GM19397 (cell line): ENCODE data around the gene RGS5.

ENCODE experiments used
- ATAC-seq: cut with Tn5 transposase; IDR thresholded peaks from one replicate; pipeline ENCODE4 v1.9.1; 2021; ENCODE audit warnings: mild to moderate bottlenecking, moderate library complexity; ENCODE audit not compliant: unreplicated experiment

Gene RGS5

DNA sequence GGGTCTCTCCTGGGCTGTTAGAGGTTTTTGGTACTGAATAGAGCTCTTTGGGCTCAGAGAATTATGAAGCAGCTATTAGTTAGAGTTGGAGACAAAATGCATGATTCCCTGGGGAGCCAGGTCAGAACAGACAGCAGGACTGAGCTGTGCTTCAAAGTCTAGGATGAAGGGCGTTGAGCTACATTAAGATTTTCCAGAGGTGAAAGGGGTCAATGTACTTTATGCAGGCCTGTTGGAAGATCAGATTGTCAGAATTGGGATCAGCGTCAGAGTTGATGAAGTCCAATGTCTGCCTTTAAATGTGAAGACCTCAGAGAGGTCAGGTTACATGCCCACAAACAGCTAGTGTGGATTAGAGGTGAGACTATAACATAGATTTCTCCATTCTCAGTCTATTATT, 53.8 kb downstream of the RGS5 start:
- no peak for ATAC-seq

DNA sequence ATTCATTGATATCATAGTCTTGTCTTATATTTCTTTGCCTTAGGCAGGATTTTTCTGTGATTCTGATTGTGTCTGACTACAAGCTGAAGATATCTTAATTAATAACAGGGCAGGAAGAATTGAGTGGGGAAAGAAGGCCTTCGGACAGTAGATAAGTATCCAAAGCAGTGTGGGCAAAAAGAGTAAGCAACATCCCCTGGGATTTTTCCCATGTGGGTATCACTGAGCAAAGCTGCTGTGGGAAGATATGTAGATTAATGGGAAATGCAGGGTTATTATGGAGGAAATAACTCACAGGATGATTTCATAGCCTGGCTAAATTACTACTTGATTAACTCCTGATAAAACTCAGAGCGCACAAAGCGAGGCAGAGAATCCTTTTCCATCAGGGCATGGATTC, 55.7 kb downstream of the RGS5 start:
- no peak for ATAC-seq

DNA sequence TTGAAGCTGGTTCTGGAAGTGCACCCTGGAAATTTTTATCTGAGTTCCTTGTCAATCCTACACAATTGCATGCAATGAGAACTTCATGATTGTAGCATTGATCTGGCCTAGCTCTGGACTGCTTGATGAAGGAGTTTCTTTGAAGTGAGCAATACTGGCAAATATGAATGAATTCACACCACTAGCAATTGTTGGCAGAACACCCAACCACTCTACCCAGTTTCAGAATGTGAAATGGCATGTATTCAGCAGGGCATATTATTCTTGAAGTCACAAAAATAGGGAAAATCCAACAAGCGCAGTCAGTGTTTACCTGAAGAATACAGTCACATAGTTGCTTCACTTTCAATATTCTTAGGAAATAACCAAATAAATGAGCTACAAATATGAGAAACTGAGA, 57.3 kb downstream of the RGS5 start:
- ATAC-seq = no peak

DNA sequence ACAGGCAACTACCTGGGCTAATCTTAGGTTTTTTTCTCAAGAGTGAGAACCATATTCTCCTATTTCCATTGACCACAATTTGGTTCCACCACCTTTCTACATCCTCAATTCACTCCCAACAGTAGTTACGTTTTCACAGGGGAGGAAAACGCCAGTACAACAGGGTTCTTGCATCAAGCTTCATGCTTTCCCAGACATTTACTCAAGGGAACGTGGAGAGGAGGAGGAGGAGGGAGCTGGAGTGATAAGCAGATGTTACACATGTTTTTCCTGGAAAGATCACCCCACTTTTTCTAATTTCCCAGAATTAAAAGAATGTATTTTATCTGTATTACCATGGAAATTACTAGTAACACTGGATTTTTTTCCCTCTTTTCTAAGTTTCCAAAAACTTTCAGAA, 58.3 kb downstream of the RGS5 start:
- no peak for ATAC-seq

DNA sequence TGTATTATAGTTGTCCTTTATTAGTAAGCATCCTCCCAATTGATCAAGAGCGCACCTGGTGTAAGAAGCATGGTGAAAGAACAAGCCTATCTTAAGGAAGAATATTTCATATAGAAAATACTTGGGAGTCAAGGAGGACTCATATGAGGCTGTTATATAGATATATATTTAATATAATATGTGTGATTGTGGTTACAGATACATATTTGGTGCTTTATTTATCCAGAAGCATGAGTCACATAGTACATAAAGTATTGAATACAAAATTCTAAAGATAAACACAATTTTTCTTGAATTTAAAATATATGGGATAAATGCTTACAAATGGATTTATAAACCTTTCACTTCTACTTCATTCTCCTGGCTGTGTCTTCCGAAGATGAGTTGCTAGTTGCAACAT, 60.6 kb downstream of the RGS5 start:
- ATAC-seq = no peak

DNA sequence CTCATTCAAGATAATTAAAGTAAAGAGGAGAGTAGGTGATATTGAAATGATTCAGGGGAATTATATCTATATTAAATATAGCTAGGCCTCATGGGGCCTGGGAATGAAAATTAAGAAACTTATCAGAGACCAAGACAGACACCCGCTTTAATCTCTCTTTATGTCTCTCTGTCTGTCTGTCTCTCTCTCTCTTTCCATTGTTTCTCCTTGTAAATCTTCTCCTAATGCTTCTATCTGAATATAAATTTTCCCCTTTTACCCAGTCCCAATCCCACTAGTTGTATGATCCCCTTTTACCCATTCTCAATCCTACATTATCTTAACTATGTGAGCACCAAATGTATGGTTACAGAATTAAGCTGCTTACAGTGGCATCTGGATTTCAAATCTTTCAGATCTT, 61.2 kb downstream of the RGS5 start:
- no peak for ATAC-seq

DNA sequence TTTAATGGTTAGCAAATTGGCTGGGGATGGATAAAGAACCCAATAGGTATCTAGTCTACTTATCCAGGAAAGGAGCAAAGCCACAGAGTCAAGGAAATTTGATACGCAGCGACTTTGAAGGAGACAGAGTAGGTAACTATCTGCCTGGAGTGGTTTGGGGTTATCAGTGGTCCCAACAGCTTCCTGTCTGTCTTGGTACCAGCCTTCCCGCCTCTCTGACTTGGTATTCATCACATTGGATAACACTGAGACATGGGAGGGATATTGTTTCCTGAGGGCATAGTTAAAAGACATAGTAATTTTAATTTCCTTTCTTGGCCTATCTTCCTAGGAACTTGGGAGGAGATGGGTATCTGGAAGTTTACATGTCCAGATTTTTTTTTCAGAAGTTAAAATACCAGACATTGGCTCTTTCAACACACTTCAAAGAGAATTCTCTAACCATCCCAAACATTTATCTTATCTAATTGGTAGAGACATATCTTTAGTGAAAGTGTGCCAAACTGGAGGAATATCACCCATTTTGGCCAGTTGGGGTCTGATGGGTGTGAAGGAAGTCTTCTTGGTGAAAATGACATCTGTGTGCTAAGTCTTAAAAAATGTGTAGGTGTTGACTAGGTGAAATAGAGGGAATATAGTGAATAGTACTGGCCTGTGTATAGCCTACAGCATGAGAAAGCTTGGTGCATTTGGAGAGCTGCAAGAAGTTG, 65.0 kb downstream of the RGS5 start:
- no peak for ATAC-seq

DNA sequence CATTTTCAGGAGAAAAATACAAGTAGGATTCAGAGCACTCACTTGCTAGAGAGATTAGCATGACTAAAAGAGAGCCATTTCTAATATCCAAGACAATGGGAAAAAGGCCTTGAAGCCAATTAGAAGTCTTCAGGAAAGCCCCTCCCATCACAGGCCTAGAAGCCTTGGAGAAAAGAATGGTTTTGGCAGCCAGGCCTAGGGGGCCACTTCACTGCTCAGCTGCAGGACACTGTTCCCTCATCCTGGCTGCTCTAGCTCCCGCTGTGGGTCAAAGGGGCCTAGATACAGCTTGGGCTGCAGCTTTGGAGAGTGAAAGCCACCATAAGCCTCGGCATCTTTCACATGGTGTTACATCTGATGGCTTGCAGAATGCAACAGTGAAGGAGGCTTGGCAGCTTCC, 70.7 kb downstream of the RGS5 start:
- ATAC-seq = no peak

DNA sequence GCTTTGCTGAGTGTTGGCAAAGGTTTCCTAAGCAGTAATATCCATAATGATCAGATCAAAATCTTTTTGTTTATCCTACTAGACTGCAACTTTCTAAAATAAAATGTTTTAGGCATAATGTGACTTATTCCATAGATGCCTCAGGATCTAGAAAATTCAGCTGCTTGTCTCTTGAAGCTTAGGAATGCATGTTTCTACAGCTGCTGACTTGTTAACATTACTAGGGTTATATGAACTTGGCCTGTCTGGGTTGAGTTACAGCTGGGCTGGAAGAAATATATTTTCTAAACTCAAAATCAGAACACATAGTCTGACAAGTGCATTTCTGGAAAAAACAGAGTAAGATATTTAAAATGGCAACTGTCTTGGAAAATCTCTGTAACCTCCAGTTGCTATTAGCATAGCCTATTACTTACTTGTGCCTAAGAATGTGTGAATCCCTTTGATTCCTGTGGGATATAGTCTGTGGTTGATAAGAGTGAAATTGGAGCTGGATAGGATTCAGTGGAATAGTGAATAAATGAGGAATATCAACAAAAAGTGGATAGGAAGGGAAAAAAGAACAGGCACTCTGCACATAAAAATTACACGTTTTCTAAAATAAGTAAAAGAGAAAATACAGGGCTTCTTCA, 72.4 kb downstream of the RGS5 start:
- ATAC-seq = no peak

DNA sequence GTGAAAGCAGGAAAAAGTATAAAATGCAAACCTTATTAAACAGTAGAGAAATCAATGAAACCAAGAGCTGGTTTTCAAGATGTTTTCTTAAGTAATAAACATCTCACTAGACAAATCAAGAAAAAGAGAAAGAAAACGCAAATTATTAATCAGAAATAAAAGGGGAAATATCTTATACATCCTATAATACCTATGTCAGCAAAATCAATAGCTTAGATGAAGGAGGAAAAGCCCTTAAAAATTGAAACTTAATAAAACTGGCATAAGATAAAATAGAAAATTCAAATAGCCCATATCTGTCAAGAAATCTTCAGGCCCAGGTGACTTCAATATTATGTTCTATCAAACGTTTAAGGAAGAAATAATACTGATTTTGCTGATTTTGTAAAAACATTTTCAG, 74.4 kb downstream of the RGS5 start:
- ATAC-seq = no peak

DNA sequence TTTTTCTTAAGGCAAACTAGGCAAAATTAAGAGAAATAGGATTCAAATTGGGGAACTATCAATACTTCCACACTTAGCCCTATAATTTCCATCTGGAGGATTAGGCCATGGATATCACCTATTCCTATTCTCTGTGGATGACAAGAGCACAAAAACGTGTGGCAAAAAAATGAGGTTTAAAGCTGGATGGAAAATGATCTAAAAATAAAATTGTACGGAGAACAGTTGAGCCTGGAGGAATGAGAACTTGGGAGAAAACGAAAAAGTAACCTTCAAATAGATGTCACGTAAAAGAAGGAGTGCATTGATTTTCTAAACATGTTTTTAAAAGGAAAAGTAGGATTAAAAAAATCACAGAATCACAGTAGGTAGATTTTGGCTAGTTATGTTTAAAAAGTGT, 77.9 kb downstream of the RGS5 start:
- ATAC-seq = no peak

DNA sequence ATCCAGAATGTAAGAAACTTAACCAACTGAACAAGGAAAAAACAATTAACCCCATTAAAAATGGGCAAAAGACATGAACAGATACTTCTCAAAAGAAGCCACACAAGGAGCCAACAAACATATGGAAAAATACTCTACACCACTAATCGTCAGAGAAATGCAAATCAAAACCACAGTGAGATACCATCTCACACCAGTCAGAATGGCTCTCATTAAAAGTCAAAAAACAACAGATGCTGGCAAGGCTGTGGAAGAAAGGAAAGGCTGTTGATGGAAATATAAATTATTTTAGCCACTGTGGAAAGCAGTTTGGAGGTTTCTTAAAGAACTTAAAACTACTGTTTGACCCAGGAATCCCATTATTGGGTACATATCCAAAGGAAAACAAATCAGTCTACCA, 82.3 kb downstream of the RGS5 start:
- no peak for ATAC-seq

DNA sequence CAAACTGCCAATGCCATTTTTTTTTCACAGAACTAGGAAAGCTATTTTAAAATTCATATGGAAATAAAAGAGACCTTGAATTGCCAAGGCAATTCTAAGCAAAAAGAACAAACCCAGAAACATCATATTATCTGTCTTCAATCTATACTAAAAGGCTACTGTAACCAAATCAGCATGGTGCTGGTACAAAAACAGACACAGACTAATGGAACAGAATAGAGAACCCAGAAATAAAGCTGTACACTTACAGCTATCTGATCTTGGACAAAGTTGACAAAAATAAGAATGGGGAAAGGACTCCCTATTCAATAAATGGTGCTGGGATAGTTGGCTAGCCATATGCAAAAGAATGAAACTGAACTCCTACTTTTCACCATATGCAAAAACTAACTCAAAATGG, 83.0 kb downstream of the RGS5 start:
- ATAC-seq = no peak

DNA sequence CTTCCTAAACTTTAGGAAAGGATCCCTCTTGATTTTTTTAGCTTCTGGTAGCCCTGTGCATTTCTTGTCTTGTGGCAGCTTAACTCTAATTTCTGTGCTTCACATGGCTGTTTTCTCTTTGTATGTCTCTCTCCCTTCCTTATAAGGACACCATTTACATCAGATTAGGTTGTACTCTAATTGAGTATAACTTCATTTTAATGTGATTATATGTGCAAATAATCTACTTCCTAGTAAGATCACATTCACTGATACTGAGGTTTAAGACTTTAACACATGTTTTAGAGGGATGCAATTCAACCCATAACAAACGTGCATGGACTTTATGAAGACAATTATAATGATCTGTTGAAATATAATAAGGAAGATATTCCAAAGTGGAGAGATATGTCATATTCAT, 86.8 kb downstream of the RGS5 start:
- ATAC-seq = no peak

DNA sequence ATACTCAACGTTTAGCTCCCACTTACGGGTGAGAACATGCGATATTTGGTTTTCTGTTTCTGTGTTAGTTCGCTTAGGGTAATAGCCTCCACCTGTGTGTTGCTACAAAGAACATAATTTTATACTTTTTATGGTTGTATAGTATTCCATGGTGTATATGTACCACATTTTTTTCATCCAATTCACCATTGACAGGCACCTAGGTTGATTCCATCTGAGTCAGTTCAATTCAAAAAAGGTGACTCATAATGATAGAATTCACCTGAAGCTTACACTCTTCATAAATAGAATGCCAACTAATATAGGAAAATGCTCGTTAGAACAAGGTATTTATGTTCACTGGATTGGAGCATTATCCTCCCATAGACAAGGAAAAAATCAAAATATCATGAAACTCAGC, 95.1 kb downstream of the RGS5 start:
- no peak for ATAC-seq

DNA sequence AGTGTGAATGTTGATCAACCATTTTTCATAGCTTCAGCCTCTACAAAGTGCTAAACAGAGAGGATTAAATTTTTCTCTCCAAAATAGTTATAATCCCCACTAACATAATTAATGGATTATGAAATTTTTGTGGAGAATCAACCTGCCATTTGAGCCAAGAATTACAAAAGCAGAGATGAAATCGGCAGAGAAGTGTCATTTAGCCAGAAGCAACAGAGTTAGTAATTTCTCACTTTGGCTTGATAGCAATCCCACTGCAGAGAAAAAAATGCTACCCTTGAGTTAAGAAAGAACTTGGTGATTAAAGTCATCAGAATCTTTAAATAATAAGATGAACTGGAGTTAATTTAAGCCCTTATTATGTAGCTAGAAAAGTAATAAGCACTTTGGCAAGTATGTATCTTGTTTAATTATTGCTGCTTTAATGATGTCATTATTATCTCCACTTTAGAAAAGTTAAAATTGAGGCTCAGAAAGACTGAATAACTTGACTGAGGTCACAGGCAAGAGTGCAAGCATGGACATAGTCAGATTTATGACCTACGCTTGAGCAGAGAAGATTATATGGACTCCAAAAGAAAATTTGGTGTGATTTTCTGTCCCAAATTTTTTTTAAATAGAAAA, 96.2 kb downstream of the RGS5 start:
- ATAC-seq = no peak

DNA sequence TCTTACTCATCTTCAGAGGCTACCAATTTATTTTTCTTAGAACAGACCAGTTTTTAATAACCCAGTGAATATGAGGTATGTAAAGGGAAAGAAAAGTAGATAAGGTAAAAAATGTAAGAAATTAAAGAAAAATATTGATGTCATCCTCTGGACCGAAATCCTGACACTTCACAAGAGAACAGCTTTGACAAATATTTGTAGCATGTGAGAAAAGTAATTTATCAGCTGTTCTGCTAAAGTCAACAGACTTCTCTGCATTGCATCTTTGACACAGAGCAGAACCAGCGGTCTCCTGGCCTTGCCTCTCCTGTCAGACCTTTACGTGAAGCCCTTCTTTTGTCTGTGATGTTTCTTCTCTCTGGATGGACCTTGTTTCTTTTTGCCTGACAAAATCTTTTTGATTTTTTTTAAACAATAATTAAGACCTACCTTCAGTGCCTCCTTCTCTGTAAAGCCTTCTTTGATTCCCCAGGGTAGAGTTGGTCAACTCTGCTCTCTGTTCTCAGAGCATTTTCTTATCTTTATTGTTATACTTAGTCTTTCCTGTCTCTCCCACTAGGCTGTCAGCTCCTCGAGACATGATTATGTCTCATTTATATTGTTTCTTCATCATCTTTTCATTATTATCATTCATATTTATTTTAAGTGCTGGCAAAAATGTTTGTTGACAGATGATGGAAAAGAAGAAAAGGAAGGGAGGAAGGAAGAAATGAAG, 98.2 kb downstream of the RGS5 start:
- ATAC-seq = no peak

DNA sequence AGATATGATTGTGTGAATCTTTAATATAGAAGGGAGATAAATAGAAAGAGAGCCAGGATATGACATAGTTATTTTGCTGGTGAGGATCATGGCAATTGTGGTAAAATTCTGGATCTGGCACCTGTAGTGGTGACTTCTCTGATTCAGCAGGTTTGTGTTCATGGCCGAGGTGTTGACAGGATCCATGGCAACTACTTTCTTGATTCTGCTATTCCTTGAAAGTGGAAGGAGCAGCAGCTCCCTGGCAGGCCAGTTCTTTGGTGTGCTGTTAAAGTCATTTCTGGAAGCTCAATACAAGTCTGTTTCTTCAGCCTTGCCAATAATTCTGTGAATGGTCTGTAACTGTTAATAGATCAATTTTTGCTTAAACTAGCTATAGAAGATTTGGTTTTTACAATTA, 100.1 kb downstream of the RGS5 start:
- ATAC-seq = no peak

DNA sequence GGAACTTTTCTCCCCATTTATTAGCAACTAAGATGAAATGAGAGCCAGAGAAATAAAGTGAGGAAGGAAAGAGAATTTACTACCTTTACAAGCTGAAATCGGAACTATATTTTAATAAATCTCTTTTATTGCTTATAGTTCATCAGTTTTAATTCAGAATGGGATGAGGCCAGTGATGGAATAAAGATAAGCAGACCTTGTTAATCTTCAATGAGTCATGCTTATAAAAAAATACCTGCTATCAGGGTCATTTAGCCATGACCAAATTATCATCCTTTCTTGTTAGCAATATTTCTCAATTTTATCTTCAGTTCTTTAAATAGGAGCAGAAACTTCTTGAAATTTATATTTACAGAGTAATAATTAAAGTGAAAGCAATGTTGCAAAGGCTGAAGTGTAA, 107.5 kb downstream of the RGS5 start:
- no peak for ATAC-seq

DNA sequence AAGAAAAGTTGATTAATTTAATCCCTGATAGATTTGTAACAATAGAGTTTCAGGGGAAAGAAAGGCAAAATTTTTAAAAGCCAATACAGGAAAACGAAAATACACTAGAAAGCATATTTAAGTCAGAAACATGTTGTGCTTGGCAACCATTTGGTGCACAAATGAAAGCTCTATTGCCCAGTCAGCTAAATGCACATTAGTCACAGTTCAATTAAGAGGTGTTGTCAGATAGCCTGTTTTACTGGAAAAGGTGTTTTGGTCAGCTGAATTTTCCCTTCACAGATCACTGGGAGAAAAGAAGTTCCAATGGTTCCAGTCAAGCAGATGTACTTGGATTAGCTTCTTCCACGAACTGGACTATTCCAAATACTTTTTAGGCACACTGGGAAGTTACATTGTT, 108.1 kb downstream of the RGS5 start:
- no peak for ATAC-seq

DNA sequence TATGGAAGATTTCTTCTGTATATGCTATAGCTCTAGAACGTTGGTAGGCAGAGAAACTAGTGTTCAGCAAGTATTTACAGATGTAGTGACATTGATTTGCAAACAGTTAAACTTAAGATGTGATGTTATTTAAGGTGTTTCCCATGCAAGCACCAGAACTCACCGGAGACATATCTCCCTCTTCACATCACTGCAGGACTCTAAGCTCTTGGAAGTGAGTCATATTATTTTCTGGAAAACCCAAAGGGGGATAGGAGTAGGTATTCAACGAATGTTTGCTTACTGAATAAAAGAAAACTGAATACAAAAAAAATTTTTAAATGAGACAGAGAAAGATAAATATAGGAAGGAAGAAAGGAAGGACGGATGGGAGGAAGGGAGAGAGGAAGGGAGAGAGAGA, 108.5 kb downstream of the RGS5 start:
- no peak for ATAC-seq

DNA sequence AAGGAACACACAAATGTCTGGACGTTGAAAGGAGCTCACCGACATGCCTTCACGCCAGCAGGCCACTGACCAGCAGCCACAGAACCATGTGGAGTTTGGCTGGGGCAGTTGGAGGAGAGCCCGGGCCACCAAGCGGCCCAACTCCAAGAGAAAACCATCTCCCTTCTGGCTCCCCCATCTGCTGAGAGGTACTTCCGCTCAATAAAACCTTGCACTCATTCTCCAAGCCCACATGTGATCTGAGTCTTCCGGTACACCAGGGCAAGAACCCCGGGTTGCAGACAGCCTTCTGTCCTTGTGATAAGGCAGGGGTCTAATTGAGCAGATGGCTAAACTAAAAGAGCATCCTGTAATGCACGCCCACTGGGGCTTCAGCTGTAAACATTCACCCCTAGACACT, 109.1 kb downstream of the RGS5 start:
- ATAC-seq = no peak
